Measurements from ENCODE around the gene CYTH2. TPM values are rescaled to one million over a fixed set of nuclear protein-coding genes. Genes with fewer than 3 reads are reported as not detected.

Gene CYTH2
- total and polyA plus RNA-seq, 2 of the 8 experiments (the other 6 are each of a cell fraction or from before 2014, with no cell fraction given): 43.7 to 71.4 TPM

DNA sequence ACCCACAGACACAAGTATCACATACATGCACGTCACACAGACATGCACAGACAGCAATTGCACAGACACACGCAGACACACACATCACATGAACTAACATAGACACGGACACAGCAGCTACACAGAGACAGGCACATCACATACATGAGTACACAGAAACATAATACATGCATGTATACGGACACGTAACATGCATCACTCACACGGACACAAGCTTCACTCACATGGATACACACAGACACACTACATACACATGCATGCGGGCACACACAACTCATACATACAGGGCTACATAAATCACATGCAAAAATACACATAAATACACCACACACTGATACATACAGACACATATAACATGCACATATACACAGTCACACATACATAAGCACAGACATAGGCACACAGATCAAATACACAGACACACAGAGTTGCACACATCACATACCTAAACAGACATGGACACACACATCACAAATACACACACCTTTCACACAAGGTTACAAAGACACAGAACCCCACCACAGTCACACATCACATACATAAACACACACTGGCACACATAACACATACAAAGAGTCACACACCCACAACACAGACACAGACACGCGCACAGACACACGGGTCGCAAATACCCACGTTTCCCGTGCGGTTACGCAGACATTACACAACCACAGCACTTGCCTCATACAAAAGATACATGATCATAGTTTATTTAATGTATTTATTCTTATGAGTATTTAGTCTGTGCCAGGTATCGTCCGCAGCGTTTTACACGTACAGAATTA is 43.5 kb downstream of the CYTH2 start:
- H3K9ac ChIP-seq (replicated peaks in 1 of 4; ENCODE audit: extremely low read depth in 1 of 4, low read depth in 3 of 4, low read length in 3 of 4): no peak overlapping the region; a peak in 1 of 7 replicates
- H3K27me3 ChIP-seq (replicated peaks in 1 of 4; ENCODE audit: control insufficient read depth in 3 of 4, extremely low read depth in 1 of 4, insufficient read depth in 3 of 4, low read length in 3 of 4): peaks cover 0 to 12% (median 9%) of the 10 kb centered on the region in 4 experiments; a peak in 4 of 7 replicates
- H3K18ac ChIP-seq (ENCODE audit: extremely low read depth, low read length): no peak overlapping the region
- H2AFZ ChIP-seq (ENCODE audit: low read length): no peak overlapping the region
- no peak for FAIRE-seq
- H3K27ac ChIP-seq (ENCODE audit: low read depth, low read length): no peak overlapping the region
- DNase-seq (ENCODE audit: low read depth in 1 of 2, low spot score in 2 of 2): no peak
- peaks cover 0 to 4% of the 10 kb centered on the region in 2 experiments for H4K20me1 ChIP-seq (replicated peaks in 1 of 2; ENCODE audit: control insufficient read depth in 1 of 2, insufficient read depth in 2 of 2, low read length in 2 of 2)
- H3K4me1 ChIP-seq (replicated peaks in 1 of 4; ENCODE audit: control insufficient read depth in 3 of 4, insufficient read depth in 4 of 4, low read length in 3 of 4): peaks cover 0 to 20% (median 10%) of the 10 kb centered on the region in 4 experiments; a peak in 5 of 7 replicates
- no peak overlapping the region for H3K4ac ChIP-seq (replicated peaks; ENCODE audit: insufficient read length, low read depth, low read length)
- H2BK12ac ChIP-seq (ENCODE audit: low read depth, low read length): peak overlapping the region; percentile 77; the same call in 1 of the 2 replicates
- H3K23ac ChIP-seq (ENCODE audit: insufficient read length): no peak overlapping the region
- CTCF ChIA-PET (ENCODE audit: partially characterized antibody): interaction anchor here (1.0 to 1.7 kb wide), 2 partner anchors 73 to 75 kb away, joined by 3 to 15 read pairs; no protein-coding TSS in a partner anchor
- H4K91ac ChIP-seq (replicated peaks; ENCODE audit: insufficient read length, low read length): peak overlapping the region; percentile 13
- H3K79me1 ChIP-seq (ENCODE audit: low read depth, low read length): no peaks in the 10 kb centered on the region
- POLR2A ChIA-PET (ENCODE audit: partially characterized antibody): interaction anchor here (0.8 to 2.0 kb wide), 8 partner anchors 10 to 104 kb away, joined by 3 to 7 read pairs (median 5); partner anchors contain the start of gene SULT2B1
- peak overlapping the region; percentile 73 for H2BK20ac ChIP-seq (ENCODE audit: low read length)
- no peaks in the 10 kb centered on the region for H3K79me2 ChIP-seq (ENCODE audit: control insufficient read depth in 1 of 2, insufficient read depth in 2 of 2, low read length in 2 of 2)
- no peaks in the 10 kb centered on the region for H3K9me3 ChIP-seq (ENCODE audit: insufficient read depth in 2 of 2, low read depth in 1 of 2, low read length in 1 of 2)
- no peaks in the 10 kb centered on the region for H3K36me3 ChIP-seq (ENCODE audit: control insufficient read depth in 2 of 4, insufficient read depth in 4 of 4, low read length in 3 of 4)
- H3K4me3 ChIP-seq (ENCODE audit: extremely low read depth in 1 of 4, insufficient read depth in 2 of 4, low read depth in 3 of 4, low read length in 4 of 4): peak overlapping the region in 3 of 4 experiments; percentile 51 to 81 (median 76); a peak in 5 of 8 replicates
- H4K5ac ChIP-seq (ENCODE audit: insufficient read length, low read depth, low read length): no peak overlapping the region
- no peak overlapping the region for H3K56ac ChIP-seq (replicated peaks; ENCODE audit: insufficient read length, low read depth, low read length)
- no peak overlapping the region for H3K14ac ChIP-seq (ENCODE audit: insufficient read length)
- WGBS, 2 experiments (ENCODE audit: extremely low coverage in 1 of 2, insufficient coverage in 1 of 2, insufficient read length in 1 of 2, insufficient replicate concordance in 2 of 2, low coverage in 1 of 2, low lambda C conversion rate in 2 of 2, missing lambda C conversion rate in 1 of 2): 72% methylated on average over 19 of the region's 19 CpGs; no CpG with 5 or more reads in 1 of the 2 experiments
- H2BK120ac ChIP-seq (replicated peaks; ENCODE audit: low read depth, low read length): no peak overlapping the region
- TF ChIP-seq CREB1 (IDR thresholded peaks at IDR 0.05) (no peak), EZH2 (IDR thresholded peaks at IDR 0.05; ENCODE audit: low read depth, low read length, severe bottlenecking) (peak; percentile 14)
- no peak overlapping the region for H4K8ac ChIP-seq (ENCODE audit: extremely low read depth, insufficient read depth, low read length)
- H2AK5ac ChIP-seq (ENCODE audit: low read depth, low read length): peak overlapping the region; percentile 91
- H3K23me2 ChIP-seq (ENCODE audit: low read depth, low read length): peaks cover 25% of the 10 kb centered on the region
- H2BK15ac ChIP-seq (ENCODE audit: low read length): peak overlapping the region; percentile 32
- H2BK5ac ChIP-seq (ENCODE audit: low read depth, low read length): 0 out of 2 replicates have a peak overlapping the region, but pooled peaks have one; percentile 1
- H3K4me2 ChIP-seq (ENCODE audit: insufficient read depth in 1 of 2, low read depth in 2 of 2, low read length in 2 of 2): peak overlapping the region; percentile 77 to 91
